Hematopoietic multipotent progenitor cell treated with erythropoietin and hydrocortisone succinate and interleukin-3 and kit ligand, for 8 days (in vitro differentiated cells): ENCODE measurements around the gene PLXNA2.

Experiments used
- DNase-seq: peaks from one replicate; pipeline ENCODE4 v3.0.0-alpha.2; 2015

PLXNA2 gene

DNA sequence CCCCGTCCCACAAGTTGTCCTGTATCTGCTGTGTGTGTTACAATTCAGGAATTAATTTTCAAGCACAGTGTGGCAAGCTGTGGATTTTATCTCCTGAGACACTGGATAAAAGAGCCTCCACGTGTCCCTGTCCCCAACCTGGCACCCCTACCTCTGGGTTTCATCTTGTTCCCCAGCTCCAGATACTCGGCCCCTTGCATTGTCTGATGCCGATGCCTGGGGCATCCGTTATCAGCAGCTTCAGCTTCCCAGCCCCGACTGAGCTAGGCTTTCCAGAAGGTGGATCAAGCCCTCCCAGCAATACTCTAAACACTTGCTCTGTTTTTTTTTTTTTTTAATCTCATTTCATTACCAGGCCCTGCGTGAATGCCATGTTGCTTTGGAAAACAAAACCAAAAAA lies 159.4 kb downstream of the PLXNA2 start:
- no peak for DNase-seq

GRCh38 chr1:208084220-208084619 lies 160.0 kb downstream of the PLXNA2 start:
- DNase-seq: no peak

DNA sequence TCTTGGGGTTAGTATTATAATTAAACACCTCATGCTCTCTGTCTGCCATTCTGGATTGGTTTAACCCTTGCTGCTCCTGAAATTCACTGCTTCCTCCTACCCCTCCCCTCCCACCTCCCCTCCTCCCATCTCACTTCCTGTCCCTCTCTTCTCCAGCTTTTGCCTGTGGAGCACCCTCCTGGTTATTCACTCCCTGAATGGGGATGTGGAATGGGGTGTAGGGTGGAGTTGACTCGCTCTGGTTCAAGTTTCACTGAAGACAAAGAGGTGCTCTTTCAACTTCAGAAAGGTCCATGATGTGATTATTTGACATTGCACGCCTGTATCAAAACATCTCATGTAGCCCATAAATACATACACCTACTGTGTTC lies 160.5 kb downstream of the PLXNA2 start:
- no peak for DNase-seq

- DNase-seq: no peak
Observed at GRCh38 chr1:208083016-208083714, 161.0 kb downstream of the PLXNA2 start.

DNA sequence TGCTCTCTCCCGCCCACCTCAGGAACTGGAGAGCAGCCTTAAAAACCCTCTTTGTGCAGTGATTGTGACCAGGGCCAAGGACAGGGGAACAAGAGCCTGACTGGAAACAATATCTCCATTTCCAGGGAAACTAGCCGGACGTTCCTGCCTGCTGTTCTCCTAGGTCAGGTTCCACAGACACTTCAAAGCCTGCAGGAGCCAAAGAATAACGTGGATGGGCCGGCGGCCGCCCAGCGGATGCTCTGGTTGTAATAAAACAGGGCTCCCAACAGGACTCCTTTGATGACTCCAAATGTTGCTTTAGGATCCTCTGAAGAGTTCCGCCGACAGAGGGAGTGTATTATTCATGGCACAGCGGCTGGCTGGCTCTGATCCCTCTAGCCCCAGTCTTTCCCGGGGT lies 162.2 kb downstream of the PLXNA2 start:
- DNase-seq: no peak

GRCh38 chr1:208080396-208081286 lies 163.5 kb downstream of the PLXNA2 start:
- DNase-seq: no peak

- DNase-seq: no peak
Observed at GRCh38 chr1:208079161-208079560, 165.0 kb downstream of the PLXNA2 start.

GRCh38 chr1:208078752-208079151 lies 165.4 kb downstream of the PLXNA2 start:
- no peak for DNase-seq

DNA sequence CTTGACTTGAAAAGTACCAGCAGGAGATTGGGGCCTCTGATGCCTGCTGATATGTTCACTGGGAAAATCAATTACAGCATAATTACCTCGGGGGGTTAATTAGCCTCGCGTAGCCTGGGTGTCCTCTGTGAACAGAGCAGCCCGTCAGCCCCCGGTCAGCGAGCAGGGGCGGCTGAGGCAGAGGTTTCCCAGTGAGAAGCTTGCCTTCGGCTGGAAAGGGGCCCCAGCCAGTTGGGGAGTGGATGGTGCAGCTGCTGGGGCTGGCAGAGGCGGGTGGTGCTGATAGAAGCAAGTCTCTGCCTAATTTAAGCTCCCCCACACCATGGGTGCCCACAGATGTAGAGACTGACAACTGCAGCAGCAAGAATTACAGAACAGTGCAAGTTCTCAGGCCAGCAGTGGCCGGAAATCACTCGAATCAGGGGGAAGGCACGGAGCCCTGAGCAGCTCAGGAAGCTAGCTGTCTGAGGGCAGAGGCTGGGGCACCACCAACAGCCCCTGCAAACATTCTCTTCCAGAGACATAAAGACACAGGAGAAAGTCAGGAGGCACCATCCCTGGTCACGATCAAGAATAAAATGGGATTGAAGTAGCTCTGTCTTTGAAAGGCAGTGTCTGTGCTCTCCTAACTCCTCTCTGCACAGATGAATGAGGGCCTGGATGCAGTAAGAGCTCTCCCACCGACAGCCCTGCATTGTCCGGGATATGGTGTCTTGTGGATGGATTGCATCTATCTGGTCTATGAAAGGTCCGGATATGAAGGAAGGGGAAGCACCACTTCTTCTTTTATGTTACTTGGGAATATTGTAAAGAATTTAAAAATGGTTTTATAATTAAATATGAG lies 166.7 kb downstream of the PLXNA2 start:
- no peak for DNase-seq

DNA sequence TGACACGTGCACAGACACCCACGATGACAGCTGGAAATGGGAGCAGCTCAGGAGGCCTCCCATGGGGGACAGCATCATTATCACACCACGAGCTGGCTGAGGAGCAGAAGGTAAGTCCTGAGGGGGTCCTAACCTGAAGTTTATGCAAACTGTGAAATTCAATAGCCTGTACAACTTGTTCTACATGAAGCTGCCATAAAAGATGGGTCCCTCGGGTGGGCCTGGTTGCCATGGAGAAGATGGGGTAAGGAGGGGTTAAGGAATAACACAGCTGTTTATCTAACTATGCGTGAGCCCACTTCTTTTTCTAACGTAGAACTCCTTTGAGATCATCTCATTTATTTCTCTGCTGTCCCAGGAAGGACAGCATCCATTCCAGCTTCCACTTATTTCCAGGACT lies 169.8 kb downstream of the PLXNA2 start:
- DNase-seq: no peak

- no peak for DNase-seq
Observed at GRCh38 chr1:208071435-208072031, 172.7 kb downstream of the PLXNA2 start.

DNA sequence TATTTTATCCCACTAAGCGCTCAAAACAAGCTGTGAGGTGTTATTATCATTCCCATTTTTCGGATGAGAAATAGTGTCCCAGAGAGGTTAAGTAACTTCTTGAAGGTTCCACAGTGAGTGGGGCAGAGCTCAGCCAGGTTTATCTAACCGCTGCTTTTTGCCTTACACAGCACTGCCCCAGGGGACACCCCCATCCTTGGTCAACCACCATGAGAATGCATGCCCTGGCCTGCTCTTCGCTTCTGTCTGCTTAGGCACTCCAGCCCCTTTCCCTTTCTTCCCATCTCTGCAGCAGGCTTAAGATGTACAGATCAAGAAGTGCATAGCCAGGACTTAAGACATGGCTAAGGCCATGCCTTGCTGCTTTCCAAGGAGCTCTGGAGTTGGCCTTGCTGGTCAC lies 174.3 kb downstream of the PLXNA2 start:
- DNase-seq: no peak

- no peak for DNase-seq
Observed at GRCh38 chr1:208069317-208069716, 174.9 kb downstream of the PLXNA2 start.

DNA sequence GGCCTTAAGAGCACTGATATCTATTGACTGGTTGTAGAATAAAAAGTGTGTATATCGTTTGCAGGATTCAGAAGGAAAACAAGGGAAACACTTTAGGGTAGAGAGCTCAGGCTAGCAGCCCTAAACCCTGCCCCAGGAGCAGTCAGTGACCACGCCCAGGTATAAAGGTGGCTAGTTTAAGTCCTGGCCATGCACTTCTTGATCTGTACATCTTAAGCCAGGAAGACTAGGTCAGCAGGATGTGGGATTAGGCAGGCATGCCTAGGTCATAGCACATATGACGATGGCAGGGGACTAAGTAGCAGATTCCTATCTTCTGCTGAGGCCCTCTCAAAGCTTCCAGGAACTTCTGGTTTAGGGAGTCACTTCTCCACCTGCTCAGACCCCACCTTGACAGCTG lies 175.3 kb downstream of the PLXNA2 start:
- no peak for DNase-seq

- no peak for DNase-seq
Observed at GRCh38 chr1:208068407-208068806, 175.8 kb downstream of the PLXNA2 start.

DNA sequence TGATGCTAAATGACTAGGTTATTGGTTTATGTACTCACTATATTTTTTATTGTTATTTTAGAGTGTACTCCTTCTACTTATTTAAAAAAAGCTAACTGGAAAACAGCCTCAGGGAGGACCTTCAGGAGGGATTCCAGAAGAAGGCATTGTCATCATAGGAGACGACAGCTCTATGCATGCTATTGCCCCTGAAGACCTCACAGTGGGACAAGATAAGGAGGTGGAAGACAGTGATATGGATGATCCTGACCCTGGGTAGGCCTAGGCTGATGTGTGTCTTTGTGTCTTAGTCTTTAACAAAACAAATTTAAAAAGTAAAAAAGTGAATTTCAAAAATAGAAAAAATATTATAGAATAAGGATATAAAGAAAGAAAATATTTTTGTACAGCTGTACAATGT lies 177.6 kb downstream of the PLXNA2 start:
- DNase-seq: no peak

DNA sequence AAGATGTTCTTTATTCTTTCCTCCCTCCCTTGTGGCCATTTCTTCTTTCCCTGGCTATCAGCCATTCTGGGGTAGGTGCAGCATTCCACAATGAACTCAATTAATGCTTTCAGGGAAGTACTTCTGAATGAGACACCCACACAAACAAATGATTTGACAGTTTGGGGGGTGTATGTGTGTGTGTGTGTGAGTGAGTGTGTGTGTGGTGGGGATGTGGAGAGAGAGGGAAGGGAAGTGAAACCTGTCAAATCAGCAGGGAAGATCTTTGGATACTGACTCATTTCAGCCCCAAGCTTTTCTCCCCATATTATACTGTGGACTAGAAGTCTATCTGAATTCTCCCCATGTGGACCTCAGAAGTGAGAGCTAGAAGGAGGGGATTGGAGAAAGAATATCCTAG lies 178.3 kb downstream of the PLXNA2 start:
- no peak for DNase-seq

- DNase-seq: no peak
Observed at GRCh38 chr1:208061632-208062031, 182.6 kb downstream of the PLXNA2 start.

GRCh38 chr1:208061118-208061517 lies 183.1 kb downstream of the PLXNA2 start:
- no peak for DNase-seq

- no peak for DNase-seq
Observed at GRCh38 chr1:208060215-208060869, 183.8 kb downstream of the PLXNA2 start.

DNA sequence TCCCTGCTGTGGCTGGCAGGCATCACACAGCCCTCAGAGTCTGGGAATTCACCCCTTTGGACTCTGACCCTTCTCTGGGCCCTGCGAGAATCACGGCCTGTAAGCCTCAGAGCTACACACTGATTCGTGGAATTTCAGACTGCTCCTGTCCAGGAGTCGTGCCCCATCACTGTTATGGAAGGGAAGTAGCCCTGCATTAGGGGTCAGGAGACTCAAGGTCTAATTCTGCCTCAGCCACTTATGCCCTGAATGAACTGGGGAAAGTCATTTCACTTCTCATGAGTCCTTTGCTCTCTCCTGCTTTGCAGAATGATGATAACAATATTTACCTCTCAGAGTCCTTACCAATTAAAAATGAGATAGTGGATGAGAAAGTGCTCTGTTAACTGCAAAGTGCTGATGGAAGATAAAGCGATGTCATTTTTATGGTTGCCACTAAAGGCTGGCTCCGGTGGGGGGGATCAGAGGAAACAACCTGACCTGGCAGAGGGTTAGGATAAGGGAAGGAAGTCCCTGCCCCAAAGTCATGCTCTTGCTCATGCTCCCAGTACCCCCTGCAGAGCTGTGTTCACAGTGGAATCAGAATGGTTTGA lies 184.7 kb downstream of the PLXNA2 start:
- no peak for DNase-seq

- DNase-seq: no peak
Observed at GRCh38 chr1:208058756-208059155, 185.4 kb downstream of the PLXNA2 start.
